Measurements from ENCODE around the gene CYB561.

Gene CYB561

DNA sequence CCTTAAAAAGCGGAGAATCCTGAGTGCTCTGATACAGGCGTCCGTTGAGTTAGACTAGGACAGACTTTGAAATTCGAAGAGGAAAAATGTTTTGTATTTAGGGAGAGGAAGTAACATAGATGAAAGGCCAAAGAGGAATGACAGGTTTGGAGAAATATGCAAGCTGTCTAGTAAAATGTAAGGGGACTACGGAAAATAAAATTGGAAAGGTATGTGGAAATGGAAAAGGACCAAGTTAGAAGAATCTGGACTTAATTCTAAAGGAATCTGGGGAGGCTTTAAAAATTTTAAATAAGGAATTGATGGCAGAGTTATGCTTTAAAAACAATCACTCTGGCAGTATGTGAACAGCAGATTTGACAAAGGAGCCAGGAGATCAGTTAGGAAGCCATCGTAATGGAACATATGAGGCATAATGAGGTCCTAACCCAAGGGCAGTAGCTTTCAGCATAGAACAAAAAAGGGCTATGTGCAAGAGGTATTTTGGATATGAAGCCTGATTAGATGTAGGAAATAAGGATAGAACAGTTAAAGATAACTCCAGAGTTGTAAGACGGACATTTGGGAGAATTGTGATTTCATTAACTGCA lies 38.3 kb downstream of the CYB561 start:
- H3K4me3 ChIP-seq (ENCODE audit: low read depth, low read length), result no peak overlapping the region
- DNase-seq (ENCODE audit: low read depth), result no peak
- no peak for TF ChIP-seq CTCF (IDR thresholded peaks at IDR 0.05; ENCODE audit: control insufficient read depth, extremely low read depth, insufficient read depth)

DNA sequence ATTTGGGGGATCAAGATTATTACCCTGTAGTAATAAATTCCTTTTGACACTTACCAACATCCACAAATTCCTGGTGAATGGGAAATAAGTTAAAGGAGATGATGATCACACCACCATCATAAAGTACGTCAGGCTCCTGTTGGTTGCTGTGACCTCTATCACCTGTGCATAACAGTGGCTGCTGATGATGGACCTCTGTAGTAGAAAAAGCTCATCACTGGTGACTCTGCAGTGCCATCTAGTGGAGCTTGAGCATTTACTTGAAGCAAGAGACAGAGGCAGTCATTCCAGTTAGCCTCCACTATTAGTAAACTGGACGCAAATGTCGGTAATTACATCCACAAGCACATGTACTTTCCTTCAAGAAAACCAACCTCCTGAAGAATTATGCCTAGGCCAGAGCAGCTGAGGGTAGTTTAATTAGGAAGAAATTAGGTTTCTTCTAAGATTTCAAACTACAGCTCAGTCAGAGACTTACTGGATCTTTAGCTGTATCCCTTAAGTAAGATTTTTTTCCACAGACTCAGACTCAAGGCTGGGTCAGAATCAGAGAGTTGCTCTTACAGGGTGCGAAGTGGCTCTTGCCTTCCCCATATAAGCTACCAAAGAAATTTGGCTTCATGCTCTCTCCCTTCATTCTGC lies 39.3 kb downstream of the CYB561 start:
- no peak overlapping the region for H3K4me3 ChIP-seq (ENCODE audit: low read depth, low read length)
- TF ChIP-seq CTCF (IDR thresholded peaks at IDR 0.05; ENCODE audit: control insufficient read depth, extremely low read depth, insufficient read depth), result peak; percentile 92
- peak; percentile 85 for DNase-seq (ENCODE audit: low read depth)

- peak; percentile 42 for DNase-seq (ENCODE audit: low read depth)
- H3K4me3 ChIP-seq (ENCODE audit: low read depth, low read length), result no peak overlapping the region
- TF ChIP-seq CTCF (IDR thresholded peaks at IDR 0.05; ENCODE audit: control insufficient read depth, extremely low read depth, insufficient read depth), result peak; percentile 64
Observed at GRCh38 chr17:63405741-63406261, 40.3 kb downstream of the CYB561 start.

GRCh38 chr17:63405020-63405419 lies 41.1 kb downstream of the CYB561 start:
- TF ChIP-seq CTCF (IDR thresholded peaks at IDR 0.05; ENCODE audit: control insufficient read depth, extremely low read depth, insufficient read depth), result no peak
- no peak for DNase-seq (ENCODE audit: low read depth)
- H3K4me3 ChIP-seq (ENCODE audit: low read depth, low read length), result no peak overlapping the region

GRCh38 chr17:63402431-63403212 lies 43.5 kb downstream of the CYB561 start:
- H3K4me3 ChIP-seq (ENCODE audit: low read depth, low read length), result no peak overlapping the region
- no peak for DNase-seq (ENCODE audit: low read depth)
- no peak for TF ChIP-seq CTCF (IDR thresholded peaks at IDR 0.05; ENCODE audit: control insufficient read depth, extremely low read depth, insufficient read depth)

DNA sequence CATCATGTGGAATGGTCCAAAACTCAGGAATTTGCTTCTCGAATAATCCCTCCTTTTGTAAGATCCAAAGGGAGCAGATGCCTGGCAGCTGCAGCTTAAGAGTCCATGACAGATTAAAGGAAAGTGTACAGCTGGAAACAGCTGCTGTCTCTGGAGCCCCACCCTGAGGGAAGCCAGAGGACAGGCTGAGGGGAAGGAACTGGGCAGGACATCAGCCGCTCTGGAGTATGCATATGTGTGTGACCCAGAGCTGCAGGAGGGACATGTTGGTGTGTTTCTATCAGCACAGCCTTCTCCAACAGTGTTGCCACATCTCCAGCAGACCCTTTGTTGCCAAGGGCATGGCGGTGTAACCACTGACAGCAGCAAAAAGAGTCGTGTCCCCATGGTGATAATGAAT lies 46.2 kb downstream of the CYB561 start:
- no peak overlapping the region for H3K4me3 ChIP-seq (ENCODE audit: low read depth, low read length)
- DNase-seq (ENCODE audit: low read depth), result no peak
- TF ChIP-seq CTCF (IDR thresholded peaks at IDR 0.05; ENCODE audit: control insufficient read depth, extremely low read depth, insufficient read depth), result no peak
